Suppressor macrophage (primary cell): ENCODE results near the gene HOXD13.

Experiments used
- DNase-seq, 4 experiments: peaks; one replicate each; pipeline ENCODE4 v3.0.0-alpha.2; 2020 to 2022

HOXD13 gene

DNA sequence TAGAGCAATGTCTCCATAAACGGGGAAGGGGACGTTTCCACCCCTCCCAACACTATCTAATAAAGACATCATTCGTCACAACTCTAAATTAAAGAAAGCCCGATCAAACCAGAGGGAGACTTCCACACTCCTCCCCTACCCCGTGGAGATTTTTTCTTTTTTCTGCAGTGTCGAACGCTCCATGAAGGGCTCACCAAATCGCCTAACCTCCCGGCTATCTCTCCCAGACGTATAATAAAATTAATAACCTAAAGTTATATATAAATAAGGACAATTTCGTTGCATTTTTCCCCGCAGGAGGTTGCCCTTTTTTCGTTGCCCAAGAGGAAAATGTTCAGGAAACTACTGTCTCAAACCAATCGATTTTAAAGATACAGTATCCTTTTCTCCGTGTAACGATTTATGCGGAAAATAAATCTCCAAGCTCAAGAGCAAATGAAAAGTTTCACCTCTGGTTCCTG, 11.1 kb upstream of the HOXD13 start:
- DNase-seq: no peak

DNA sequence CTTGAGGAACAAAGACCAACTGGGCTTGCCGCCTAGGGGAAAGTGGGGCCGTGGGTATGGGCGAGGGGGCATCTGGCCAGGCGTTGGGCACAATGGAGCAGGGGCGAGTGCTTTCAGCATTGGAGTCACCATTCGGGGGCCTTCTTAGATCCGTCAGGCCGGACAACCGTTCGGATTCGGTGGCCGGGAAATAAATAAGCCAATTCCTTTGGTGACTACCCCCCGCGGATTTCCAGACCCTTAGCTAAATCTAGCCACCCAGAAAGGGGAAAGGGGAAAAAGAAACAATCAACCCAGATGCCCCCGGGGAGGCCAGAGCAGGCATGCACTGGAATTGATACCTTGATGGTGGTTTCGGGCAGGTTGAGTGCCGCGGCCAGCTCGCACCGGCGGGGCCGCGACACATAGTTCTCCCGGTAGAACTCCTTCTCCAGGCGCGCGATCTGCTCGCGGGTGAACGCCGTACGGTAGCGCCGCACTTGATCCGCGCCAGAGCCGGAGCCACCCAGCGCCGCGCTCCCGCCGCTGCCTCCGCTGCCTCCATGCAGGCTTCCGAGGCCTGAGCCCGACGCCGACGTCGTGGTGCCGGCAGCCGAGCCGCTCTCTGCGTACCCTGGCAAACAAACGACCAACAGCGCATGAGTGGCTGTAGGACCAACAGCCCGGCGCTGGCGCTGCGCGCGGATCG, 10.5 kb upstream of the HOXD13 start:
- DNase-seq: no peak

DNA sequence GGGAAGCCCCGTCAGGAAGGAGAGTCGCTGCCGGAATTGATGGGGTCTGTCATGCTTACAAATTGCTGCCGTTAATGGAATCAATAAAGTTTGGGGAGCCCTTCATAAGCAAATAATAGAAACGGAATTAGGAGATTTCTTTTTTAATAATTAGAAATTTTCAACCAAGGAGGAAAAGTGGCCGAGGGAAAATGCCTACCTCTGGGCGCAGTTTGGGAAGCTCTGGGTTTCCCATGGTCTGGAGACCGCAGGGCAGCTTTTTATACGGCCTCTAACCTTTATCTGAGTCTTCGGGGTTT, 10.0 kb upstream of the HOXD13 start:
- DNase-seq: no peak

DNA sequence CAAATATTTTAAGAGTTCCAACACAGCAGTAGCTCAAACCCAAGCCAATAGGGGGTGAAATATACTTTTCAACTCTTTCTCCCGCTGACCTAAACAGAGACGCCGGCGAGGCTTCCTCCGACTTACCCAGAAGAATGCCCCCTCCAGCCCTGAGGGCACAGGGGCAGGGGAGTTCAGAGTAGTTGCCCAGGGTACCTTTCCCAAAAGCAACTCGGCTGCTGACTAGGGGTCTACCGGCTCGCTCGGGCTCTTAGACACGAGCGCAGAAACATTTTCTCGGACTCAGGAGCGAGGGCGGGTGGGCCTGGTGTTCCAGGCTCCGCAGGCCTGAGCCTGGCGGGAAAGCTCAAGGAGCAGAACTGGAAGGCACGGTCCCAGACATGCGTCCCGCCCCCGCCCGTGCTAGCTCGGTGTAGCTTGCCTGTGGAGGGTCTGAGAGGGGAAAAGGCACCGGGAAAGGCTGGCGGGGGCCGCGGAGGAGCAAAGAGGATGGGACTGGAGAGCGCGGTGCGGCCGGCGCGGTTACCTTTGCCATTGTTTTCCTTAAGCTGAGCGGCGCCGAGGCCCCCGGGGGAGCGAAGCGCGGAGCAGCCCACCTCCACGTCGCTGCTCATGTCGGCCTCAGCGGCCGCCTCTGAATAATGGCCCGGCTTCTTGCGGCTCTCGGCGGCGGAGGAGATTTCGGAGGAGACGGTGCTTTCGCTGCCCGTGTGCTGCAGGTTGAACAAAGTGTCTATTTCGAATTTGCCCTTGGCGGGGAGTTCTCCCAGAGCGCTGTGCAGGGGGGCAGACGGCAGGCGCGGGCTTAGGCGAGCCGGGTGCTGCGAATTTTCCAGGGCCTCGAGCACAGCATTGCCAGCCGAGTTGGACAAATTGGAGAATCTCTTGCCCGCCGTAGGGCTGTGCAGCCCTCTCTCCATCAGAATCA, 9.4 kb upstream of the HOXD13 start:
- no peak for DNase-seq

DNA sequence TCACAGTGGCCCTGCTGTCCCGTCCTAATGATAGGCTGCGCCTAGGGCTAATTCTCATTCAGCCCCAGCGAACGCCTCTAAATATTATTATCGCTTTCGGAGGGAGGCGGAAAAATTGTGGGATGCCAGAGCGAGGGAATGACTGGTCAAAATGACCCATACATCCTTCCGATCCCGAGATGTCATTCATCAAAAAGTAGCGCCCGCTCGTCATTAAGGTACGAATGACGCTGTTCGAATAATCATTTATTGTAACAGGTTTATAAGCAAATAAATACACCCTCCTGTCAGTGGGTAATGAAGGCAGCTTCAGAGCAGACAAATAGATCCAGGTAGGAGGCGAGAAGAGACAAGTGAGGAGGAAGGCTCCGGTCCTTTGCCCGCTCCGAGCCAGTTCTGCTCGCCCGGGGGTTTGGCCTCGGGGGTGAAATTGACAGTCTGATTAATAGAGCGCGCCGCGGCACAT, 8.7 kb upstream of the HOXD13 start, which contains the start of gene EVX2:
EVX2 (minus strand) TSS at position 167 of the 466 bp plus-strand sequence. CDS start 186 bp downstream, outside the sequence.
- DNase-seq: no peak

DNA sequence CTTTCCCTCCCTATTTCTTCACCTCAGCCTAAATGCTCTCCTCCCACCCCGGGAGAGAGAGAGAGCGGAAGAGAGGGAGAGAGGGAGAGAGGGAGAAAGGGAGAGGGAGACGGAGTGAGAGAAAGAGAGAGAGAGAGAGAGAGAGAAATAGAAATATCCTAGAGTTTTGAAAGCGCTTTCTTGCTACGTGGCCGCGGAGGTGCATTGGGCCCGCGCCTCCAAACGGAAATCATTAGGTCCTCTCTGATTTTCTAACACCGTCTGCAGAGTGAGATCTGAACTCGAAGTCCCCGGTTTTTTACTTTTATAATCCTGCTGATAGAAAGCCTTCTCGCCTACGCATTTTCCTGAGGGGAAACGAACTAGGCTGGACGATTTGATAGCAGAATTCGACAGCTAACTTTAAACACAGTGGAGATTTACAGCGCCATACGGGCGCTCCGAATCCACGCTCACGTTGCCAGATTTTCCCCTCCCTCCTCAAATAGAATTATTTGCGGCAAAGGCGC, 7.9 kb upstream of the HOXD13 start:
- no peak for DNase-seq

DNA sequence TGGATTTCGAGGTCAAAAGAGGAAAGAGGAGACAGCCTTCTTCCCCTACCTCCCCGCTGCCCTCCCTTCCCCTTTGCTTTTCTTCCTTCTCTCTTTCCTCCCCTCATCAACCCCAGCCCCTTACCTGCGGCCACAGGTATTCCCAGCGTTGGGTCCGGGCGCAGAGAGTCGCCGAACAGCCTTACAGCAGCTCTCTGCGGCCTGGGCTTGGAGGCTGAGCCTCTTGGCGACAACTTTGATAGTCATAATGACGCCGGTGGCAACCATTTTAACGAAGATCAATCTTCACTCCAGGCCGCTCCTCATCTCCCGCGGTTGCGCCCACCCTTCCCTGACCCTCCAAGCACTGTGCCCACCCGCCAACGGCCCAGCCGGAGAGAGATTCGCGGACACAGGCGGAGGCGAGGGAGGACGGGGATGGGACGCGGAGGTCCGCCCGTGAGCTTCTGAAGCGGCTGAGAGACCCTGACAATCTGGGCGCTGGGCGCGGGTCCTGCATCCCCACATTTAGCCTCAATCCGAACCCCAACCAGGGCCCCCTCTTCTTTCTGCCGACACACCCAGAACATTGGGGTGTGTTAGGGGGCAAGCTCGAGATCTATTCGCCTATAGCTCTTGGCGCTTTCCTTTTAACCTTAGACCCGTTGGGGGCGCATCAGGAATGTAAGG, 7.3 kb upstream of the HOXD13 start:
- DNase-seq: no peak

DNA sequence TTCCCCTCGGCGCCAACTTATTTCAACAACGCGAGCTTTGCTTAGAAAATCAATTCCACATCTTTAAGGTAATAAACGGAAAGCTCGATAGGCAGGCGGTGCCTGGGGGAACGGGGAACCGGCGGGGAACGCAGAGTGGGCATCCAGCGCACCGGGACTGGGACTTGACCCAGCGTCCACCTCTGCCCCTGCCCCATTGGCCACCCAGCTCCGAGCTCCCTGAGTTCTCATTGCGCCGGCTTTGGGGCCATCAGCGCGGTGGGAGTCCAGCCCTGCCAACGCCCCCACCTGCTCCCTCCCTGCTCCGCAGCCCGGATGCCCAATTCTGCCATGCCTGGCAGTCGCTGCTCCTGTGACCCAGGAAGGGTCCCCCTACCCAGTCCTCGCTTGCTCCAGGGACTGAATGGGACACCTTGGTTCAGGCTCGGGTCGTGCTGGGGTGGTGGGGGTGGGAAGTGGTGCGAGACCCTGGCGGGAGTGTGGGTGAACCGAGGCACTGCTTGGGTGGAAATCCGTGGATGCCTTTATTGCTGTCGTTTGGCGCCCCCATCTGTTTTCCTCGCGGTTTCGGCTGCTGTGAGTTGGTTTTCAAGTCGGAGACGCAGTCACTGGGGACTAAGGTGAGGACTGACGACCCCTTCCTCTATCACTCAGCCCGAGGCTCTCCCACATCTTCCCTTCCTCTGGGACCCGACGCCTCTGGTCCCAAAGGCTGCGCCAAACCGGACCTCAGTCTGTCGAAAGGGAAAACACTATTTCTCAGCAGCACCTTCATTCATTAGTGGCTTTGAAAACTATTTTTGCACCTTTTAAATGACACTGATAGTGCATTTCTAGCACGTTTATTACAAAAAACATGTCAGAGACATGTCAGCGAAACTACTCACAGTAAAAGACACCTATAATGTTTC, 6.4 kb upstream of the HOXD13 start:
- DNase-seq: peak in 2 of 4 experiments; percentile 42 to 50

DNA sequence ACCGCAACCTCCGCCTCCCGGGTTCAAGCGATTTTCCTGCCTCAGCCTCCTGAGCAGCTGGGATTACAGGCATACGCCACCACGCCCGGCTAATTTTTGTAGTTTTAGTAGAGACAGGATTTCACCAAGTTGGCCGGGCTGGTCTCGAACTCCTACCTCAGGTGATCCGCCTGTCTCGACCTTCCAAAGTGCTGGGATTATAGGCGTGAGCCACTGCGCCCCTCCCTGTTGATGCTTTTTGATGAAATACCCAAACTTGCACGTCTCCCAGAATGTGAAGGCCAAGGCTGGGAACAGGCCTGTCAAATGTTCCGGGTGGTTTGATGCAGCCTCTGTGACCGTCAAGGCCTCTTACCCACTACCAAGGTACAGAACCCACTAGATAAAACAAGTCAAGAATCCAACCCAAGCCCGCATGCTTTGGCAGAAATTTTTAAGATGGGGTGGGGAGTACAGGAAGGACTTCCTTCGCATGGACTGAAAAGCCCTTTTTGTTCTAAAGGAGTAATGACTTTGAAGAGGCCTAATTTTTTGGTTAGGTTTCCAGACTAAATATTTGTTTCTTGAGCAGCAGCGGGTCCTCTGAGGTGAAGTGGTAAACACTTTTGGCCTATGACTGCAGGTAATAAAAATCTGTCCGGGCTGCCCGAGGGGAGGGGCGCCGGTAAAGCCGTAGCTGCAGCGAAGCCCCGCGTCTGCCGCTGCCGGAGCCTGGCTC, 5.0 kb upstream of the HOXD13 start:
- DNase-seq: no peak

DNA sequence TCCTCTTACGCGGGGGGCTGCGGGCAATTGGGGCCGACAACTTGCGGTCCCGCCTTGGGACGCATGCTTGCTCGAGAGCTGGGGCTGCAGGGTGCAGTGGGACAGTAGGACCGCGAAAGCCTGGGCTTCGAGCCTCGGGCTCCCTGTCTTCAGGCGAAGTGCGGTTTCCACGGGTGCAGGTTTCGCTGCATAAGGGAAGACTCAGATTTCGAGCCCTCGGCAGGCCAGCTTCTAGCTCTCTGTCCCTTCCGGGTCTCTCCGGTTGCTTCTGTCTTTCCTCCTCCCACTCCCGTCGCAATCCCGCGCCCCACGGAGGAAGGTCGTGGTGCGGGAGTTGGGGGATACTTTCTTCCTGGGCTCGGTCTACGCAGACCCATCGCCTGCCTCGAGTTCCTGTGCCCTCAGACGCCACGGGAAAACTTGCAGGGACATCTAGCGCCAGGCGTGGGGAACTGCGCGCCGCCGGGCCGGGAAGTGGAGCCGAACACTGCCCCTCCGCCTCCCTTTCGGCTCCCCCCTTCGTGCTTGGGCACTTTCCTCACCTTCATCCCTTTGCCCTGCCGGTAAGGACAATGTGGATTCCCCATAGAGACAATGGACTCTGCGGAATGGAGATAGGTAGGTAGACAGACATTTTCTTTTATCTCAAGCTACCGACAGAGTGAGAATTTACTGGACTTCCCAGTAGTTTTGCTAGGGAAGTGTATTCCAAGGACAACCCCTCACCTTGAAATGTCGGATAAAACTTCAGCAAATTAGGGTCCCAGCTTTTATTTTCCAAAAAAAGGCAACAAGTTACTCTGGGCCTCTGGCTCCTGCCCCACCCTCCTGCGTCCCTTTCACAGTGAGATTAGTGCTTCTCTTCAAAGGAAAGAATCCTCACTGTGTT, 4.2 kb upstream of the HOXD13 start:
- DNase-seq: peak; percentile 47 to 80 (median 67)

DNA sequence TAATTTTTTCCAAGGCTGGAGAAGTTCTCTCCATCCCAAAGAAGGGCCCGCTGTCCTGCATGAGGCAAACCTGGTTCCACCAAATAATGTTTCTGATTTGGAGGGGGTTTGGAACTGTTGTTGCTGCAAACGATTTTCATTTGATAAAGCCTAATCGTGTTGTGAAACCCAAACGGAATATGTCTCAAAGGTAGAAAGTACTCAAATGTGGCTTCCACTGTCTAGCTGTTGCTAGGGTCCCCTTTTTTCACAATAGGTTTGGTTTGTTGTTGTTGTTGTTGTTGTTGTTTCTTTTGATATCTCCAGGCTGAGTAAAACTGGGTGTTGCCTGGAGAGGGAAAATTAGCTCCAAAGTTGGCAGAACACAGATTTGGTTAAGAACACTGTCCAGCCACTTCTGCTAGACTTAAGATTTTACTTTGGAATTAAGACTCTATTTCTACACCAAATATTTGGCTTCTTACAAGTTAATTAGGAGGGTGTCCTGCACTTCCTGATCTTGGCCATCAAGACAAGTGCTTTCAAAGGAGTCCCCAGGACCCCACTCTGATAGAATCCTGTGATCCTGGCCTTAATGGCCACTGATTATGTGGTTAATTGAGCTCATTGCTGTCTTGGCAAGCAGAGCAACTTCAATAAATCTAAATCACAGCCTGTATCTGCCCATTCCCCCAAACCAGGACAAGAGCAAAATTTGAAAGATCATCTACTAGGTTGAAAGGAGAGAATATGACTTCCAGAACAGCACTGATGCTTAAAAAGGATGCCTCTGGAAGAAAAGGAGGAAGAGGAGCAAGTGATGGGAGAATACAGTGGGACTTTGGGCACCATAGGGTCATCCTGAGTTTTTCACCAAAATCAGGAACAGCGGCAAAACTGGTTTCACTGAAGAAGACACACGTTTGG, 3.3 kb upstream of the HOXD13 start:
- no peak for DNase-seq

DNA sequence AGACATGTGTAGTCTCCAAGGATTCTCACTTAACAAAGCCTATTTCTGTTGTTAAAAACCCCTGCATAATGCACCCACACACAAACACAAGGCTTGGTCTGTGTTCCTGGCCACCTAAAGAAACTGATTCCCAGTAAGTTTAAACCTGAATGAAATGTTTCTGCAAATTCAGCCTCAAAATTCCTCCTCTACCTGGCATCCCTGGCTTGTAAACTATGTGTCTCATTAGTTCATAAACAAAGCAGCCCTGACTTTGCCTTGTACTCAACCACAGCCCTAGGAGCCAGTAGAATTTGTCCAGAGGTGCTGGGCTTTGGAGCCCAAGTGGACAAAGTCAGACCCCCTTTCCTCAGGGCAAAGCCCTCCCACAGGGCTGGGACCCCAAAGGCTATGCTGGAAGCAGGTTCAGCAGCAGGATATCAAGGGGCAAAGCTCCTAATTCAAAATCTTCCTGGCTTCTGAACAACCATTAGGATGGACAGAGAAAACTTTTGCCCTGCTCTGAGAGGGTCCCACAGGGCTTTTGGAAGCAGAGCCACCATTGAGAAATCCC, 2.6 kb upstream of the HOXD13 start:
- no peak for DNase-seq

DNA sequence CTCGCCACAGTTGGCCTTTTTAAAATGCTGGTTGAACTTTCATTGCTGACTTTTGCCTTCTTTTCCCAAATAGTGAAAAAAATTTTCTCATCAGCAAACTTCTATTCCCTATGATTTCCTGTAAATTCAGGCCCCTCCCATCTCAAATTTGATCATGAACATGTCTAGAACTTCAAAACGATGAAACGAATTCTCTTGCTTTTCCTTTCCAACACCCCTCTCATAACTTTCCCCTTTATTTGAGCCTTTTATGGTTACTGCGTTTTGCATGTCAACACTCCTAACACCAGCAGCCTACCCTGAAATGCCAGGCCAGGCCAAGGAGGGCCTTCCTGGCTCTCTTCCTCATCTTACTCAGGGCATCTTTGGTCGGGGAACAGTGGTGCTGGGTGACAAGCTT, 1.7 kb upstream of the HOXD13 start:
- DNase-seq: no peak

DNA sequence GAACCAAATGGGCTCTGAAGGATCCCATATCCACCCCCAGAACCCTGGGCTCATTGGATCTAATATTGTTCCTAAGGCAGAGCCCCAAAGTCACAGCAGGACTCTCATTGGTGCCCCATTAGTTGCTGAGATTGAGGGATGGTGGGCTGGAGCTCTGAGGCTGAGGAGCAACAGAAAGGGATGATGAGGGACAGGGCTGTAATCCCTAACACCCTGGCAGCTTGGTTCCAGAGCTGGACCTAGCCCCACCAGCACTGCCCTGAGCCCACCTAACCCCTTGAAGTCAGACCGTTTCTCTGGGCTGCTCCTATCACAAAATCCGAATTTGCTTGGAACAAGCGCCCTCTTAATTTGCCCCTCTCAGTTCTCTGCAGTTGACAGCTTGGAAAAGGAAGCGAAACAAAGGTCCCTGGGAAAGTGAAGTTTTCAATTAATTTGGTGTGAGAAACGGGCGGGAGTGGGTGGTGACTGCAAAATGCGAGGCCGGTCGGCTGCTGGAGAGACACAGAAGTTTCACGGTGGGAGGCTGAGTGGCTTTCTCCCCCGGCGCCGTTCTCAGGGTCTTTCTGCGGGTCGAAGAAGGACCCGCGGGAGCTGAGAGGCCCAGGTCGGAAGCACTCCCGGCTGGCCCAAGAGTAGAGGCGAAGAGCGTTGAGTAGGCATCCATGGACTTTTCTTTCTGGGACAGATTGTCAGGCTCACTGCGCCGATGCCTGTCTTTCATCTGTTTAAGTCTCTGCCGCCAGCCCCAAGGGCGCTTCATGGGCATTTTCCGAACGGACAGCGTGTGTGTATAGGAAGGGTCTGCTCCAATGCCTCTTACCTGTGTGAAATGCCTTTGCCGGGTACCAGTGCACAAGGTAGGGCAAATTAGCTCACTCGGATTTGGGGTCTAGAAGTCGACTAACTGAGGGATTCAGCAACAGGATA, 927 bp upstream of the HOXD13 start:
- no peak for DNase-seq

DNA sequence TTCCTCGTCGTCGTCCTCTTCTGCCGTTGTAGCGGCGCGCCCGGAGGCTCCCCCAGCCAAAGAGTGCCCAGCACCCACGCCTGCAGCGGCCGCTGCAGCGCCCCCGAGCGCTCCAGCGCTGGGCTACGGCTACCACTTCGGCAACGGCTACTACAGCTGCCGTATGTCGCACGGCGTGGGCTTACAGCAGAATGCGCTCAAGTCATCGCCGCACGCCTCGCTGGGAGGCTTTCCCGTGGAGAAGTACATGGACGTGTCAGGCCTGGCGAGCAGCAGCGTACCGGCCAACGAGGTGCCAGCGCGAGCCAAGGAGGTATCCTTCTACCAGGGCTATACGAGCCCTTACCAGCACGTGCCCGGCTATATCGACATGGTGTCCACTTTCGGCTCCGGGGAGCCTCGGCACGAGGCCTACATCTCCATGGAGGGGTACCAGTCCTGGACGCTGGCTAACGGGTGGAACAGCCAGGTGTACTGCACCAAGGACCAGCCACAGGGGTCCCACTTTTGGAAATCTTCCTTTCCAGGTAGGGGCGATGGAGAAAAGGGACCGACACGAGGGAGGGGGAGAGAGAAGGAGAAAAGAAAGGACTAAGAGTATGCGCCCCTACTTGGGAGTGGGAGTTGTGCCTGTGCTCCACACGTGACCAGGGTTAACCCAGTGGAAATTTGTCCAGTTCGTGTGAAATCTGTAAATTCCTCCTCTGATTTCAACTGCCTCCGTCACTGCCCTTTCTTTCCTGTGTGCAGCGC, 800 bp downstream of the HOXD13 start:
- DNase-seq: peak in 1 of 4 experiments; percentile 33

DNA sequence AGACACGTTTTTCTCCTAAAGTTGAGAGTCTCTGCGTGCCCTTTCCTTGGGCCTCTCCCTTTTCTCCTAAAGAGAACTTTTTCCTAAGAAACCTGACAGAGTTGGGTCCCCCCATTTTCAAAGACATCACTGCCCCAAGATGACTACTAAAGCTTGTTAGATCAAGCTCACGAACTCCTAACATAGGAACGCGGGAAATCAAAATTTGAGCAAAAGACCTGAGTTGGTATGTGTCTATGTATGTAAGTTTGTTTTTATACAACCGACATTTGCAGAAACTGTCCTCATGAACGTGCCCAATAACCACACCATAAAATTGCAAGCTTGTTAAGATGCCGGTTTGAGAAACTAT, 1.4 kb downstream of the HOXD13 start:
- DNase-seq: no peak

DNA sequence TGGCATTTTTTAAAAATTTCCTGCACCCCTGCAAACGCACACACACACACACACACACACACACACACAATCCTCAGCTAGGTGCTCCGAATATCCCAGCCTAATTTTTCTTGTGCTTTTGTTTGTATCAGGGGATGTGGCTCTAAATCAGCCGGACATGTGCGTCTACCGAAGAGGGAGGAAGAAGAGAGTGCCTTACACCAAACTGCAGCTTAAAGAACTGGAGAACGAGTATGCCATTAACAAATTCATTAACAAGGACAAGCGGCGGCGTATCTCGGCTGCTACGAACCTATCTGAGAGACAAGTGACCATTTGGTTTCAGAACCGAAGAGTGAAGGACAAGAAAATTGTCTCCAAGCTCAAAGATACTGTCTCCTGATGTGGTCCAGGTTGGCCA, 1.8 kb downstream of the HOXD13 start:
- DNase-seq: no peak
